Stimulated activated CD4-positive, alpha-beta T cell treated with anti-CD3 and anti-CD28 coated beads, Interleukin-4, amount 100 ng/mL, for 24 hours (primary cell): ENCODE data around the gene LPP.

Source experiments
- DNase-seq: peaks from one replicate; pipeline ENCODE4 v3.0.0-alpha.2; 2020

LPP gene

DNA sequence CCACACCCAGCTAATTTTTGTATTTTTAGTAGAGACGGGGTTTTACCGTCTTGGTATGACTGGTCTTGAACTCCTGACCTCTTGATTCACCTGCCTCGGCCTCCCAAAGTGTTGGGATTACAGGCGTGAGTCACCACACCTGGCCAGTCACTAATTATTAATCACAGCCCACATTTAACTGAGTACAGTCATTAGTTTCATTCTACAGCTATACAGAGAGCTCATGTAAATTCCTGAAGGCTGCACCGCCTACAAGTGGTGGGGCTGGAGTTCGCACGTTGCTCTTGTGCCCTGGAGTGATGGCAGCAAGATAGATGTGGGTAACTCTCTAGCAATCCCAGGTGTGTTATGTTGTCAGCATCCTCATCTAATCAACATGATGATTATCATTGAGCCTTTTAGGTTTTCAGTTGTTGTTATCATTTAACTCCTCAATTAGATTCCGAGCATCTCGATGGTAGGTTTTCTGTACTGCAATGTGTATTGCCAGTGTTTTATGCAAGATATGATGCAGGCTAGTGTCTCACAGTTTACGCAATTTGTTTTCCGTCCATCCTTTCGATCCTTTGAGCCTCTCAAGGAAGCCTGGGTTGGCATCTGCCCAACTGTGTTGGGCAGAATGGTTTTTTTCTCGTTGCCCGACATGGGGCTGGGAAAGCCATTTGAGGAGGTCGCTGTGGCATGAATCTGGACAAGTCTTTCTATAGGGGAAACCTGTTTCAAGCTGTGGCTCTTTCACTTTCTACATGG lies 216.3 kb downstream of the LPP start:
- DNase-seq, result peak; percentile 9

- DNase-seq, result no peak
Observed at GRCh38 chr3:188378786-188379185, 224.8 kb downstream of the LPP start.

DNA sequence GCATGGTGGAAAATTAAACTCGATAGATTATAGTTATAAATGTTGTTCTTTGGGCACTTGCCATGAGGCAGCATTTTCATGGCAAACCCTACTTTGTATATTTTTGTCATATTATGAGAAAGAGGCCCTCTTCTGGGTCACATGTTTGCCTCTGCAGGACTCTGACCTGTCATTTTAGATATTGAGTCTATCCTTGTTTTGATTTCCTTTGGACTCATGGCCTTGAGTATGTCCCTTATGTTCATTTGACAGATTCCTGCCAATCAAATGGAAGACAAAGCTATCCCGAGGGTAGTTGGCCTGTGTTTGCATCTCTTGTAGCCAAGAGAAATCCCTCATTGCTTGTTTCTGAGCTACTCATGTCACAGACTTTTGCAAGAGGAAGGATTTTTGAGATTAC lies 226.3 kb downstream of the LPP start:
- DNase-seq, result no peak

DNA sequence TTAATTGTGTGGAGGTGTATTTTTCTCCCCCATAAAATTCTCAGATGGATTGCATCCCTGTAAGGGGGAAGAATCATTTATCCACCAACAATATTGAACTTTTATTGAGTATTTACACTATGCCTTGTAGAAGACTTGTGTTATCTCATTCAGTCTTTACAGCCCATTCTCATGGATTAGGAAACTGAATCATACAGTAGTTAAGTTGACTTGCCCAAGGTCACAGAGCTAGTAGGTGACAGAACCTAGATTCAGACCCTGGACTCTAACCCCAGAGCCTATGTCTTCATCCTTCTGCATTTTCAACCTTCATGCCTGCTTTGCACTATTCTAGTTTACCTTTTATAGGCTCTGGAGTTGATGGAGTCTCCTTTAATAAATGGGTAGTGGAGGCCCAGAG lies 226.8 kb downstream of the LPP start:
- no peak for DNase-seq

DNA sequence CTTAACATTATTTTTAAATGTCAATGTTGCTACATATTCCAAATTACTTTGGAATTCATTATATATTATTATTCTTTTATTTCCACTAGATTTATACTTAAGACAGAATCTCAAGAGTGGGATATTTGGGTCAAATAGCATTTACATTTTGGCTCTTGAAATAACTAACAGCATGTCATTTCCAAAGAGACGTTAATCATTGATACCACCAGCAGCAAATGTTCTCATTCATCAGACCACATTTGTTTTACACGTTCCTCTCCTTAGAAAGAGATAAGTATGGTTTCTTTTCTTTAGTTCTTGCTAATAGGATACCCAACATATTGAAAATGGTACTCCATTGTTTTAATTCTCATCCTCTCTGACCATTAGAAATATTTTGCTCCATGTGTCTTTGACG lies 229.8 kb downstream of the LPP start:
- no peak for DNase-seq

GRCh38 chr3:188385295-188385694 lies 231.3 kb downstream of the LPP start:
- DNase-seq, result no peak

DNA sequence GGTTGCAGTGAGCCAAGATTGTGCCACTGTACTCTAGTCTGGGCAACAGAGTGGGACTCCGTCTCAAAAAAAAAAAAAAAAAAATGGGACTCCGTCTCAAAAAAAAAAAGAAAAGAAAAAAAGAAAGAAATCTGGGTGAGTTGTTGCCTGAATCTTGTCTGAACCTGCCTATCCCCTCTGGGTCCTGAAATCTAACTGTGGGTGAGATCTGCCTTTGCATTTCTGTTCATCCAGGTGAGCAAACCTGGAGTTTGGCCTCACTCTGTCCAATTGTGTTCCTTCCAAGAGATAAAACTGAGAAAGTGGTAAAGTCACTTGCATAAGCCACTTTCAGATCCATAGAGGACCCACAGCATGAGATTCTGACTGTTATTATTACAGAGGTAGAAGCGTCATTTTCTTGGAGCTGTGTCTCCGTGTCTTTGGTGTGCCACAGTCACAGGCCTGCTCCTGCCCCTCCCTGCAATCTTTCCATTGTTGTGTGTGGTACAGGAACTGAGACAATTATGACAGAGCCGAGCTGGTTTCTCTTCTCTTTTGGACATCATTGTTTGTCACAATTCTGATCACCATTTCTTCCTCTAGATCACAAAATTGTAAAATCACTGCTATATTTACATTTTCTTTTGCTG lies 235.9 kb downstream of the LPP start:
- peak; percentile 63 for DNase-seq

DNA sequence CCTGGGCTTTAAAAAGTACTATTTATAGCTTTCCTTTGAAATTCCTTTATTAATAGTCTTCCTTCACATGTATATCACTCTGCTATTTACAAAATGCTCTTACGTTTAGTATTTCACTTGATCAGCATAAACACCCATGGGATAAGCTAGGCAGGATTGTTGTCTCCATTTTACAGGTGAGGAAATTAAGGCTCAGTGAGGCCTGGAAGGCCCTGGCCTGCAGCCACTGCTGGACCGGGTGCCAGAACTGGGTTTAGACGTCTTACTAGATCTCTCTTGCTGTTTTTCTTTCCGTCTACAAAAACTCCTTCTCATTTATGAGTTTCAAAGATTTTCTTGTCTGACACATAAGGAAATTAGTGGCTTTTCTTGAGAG lies 236.4 kb downstream of the LPP start:
- no peak for DNase-seq

DNA sequence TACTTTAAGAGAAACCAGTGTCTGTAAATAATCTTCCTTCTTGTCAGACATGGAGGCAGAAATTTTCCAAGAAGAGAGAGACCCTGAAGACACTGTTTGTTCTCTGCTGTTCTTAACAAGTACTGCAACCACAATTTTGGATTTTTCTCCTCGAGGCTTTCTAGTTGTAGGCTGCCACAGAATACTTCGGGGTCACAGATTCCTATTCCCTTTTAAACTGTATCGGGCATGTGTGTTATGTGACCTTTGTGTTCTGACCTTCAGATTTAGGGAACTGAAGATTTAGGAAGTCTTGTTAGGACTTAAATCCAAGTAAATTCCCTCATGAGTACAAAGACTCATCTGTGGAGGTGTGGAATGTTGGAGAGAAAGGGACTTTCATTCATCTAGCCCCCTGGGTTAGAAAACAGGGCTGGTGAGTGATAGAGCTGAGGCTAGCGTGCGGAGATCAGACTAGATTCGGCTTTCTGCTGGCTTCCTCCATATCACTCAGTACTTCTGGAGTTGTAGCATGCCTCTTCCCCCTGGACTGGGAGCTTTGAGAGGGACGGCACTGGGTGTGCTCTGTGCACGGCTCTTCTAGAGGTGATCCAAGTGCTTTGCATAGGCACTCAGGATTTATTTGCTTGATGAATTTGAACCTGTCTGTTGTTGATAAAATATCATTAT lies 237.0 kb downstream of the LPP start:
- no peak for DNase-seq

DNA sequence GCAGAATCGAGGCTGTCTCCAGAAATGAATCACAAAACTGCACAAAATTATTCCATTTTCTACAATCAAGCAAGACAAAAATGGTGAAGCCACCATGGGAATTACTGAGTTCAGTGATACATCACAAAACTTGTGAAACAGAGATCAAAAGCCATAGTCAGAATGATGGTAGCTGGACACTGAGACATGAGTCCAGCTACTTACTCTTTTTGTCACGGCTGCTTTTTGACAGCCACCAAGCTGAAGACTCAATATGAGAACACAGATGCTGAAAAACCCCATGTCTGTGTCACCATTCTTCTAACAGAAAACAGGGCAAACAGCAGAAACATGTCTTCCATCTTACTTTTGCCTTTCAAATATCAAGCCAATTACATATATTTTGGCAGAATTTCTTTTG lies 237.6 kb downstream of the LPP start:
- no peak for DNase-seq

- DNase-seq, result no peak
Observed at GRCh38 chr3:188392076-188392475, 238.1 kb downstream of the LPP start.

DNA sequence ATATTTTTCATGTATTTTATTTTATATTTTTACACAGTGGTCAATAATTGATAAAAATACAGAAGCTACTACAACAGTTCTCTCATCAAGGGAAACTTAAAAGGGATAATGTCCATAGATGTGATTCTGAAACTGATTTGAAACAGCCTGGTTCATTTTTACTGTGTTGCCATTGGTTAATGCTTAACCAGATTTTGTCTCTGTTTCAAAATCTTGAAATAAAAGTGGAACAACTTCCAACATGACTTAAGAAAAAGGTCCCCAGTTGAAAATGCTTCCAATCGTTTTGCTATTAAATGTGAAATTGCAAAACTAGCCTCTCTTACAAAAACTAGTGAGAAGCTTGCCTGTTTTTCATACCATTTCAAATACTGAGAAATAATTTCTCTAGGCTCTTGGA lies 240.7 kb downstream of the LPP start:
- no peak for DNase-seq

- no peak for DNase-seq
Observed at GRCh38 chr3:188396251-188396650, 242.3 kb downstream of the LPP start.

DNA sequence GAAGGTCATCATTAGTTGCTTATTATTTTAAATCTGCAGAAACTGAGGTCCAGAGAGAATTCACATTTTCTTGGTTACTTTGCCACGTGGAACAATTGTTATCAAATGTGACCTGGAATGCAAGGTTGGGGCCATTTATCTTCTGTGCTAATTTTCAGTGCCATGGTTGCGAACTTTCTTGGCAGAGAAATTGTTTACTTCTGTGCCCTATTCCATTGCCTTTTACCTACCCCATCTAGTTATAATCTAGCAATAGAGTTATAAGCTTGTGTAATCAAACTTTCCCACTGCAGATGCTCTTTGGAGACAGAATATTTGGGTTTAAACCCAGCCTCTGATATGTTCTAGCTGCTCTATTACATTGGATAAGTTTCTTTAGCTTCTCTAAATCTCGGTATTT lies 242.9 kb downstream of the LPP start:
- DNase-seq, result no peak

GRCh38 chr3:188397766-188398705 lies 244.1 kb downstream of the LPP start:
- no peak for DNase-seq

GRCh38 chr3:188400494-188401243 lies 246.7 kb downstream of the LPP start:
- DNase-seq, result peak; percentile 9

DNA sequence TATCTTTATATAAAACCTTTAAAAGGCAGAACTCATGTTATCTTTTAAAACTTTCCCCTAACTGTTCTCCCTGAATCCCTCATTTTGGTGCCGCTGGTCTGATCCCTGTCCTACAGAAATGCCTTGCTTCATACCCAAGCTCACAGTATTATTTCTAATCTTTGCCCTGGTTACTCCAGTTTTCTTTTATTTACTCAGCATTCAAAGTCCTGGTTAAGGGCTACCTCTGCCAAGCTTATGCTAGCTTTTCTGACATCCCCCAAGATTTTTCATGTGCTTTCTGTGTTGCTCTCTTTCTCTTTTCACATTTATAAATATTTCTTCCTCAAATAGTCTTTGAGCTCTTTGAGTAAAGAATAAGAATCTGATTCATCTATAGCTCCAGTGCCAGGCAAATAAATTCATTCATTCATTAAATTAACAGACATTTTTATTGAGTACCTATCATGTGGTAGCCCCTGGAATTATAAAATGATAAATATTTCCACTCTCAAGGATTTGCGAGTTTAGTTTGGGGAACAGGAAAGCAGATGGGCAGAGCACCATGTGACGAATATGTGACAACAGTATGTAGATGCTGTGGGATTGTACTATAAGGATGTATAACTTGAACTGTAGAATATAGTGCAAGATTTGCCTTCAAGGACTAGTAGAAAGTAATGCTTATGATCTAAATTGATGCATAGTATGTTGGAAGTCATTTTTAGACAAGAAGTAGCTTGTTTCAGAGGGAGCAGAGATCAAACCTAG lies 247.5 kb downstream of the LPP start:
- DNase-seq, result no peak

- DNase-seq, result no peak
Observed at GRCh38 chr3:188402229-188402628, 248.3 kb downstream of the LPP start.

- DNase-seq, result no peak
Observed at GRCh38 chr3:188403404-188403803, 249.4 kb downstream of the LPP start.

- no peak for DNase-seq
Observed at GRCh38 chr3:188404124-188404523, 250.2 kb downstream of the LPP start.

- no peak for DNase-seq
Observed at GRCh38 chr3:188404701-188405100, 250.7 kb downstream of the LPP start.
